Mucosa of stomach (tissue), 1 donor: ENCODE measurements around the gene KCNMA1.

Source experiments
- H3K27me3 ChIP-seq: one replicate; pipeline ENCODE4 v1.7.0; 2013; ENCODE audit warnings: mild to moderate bottlenecking, low read length; ENCODE audit not compliant: control insufficient read depth, insufficient read depth
- H3K36me3 ChIP-seq: one replicate; pipeline ENCODE4 v1.7.0; 2013; ENCODE audit warnings: low read length; ENCODE audit not compliant: control insufficient read depth, insufficient read depth
- H3K4me1 ChIP-seq: one replicate; pipeline ENCODE4 v1.7.0; 2013; ENCODE audit warnings: mild to moderate bottlenecking, low read length; ENCODE audit not compliant: control insufficient read depth, insufficient read depth
- H3K4me3 ChIP-seq: one replicate; pipeline ENCODE4 v1.7.0; 2013; ENCODE audit warnings: low read length
- H3K9ac ChIP-seq: one replicate; pipeline ENCODE4 v1.7.0; 2013; ENCODE audit warnings: mild to moderate bottlenecking, low read length, moderate library complexity
- H3K9me3 ChIP-seq: one replicate; pipeline ENCODE4 v1.7.0; 2013; ENCODE audit warnings: mild to moderate bottlenecking, low read length, moderate library complexity; ENCODE audit not compliant: control insufficient read depth
- donor health status: Pancreatic carcinoma.

Gene KCNMA1

GRCh38 chr10:77544617-77545016 lies 93.0 kb downstream of the KCNMA1 start:
- peaks cover 13% of the 10 kb centered on the region for H3K4me1 ChIP-seq
- no peaks in the 10 kb centered on the region for H3K36me3 ChIP-seq
- H3K9me3 ChIP-seq: no peaks in the 10 kb centered on the region
- no peak overlapping the region for H3K9ac ChIP-seq
- H3K4me3 ChIP-seq: no peak overlapping the region
- no peaks in the 10 kb centered on the region for H3K27me3 ChIP-seq

- H3K27me3 ChIP-seq: no peaks in the 10 kb centered on the region
- no peak overlapping the region for H3K4me3 ChIP-seq
- no peaks in the 10 kb centered on the region for H3K36me3 ChIP-seq
- no peaks in the 10 kb centered on the region for H3K9me3 ChIP-seq
- H3K4me1 ChIP-seq: peaks cover 5% of the 10 kb centered on the region
- no peak overlapping the region for H3K9ac ChIP-seq
Measured at GRCh38 chr10:77542710-77543259, 94.8 kb downstream of the KCNMA1 start.

- H3K4me3 ChIP-seq: no peak overlapping the region
- no peaks in the 10 kb centered on the region for H3K4me1 ChIP-seq
- H3K9me3 ChIP-seq: no peaks in the 10 kb centered on the region
- no peaks in the 10 kb centered on the region for H3K27me3 ChIP-seq
- H3K9ac ChIP-seq: no peak overlapping the region
- H3K36me3 ChIP-seq: no peaks in the 10 kb centered on the region
Measured at GRCh38 chr10:77541944-77542343, 95.7 kb downstream of the KCNMA1 start.

- H3K36me3 ChIP-seq: no peaks in the 10 kb centered on the region
- H3K9ac ChIP-seq: no peak overlapping the region
- no peak overlapping the region for H3K4me3 ChIP-seq
- no peaks in the 10 kb centered on the region for H3K27me3 ChIP-seq
- H3K4me1 ChIP-seq: no peaks in the 10 kb centered on the region
- no peaks in the 10 kb centered on the region for H3K9me3 ChIP-seq
Measured at GRCh38 chr10:77541247-77541646, 96.4 kb downstream of the KCNMA1 start.

GRCh38 chr10:77539147-77539935 lies 98.3 kb downstream of the KCNMA1 start:
- Histone ChIP-seq H3K4me1 (no peaks in the 10 kb centered on the region), H3K9me3 (no peaks in the 10 kb centered on the region), H3K9ac (no peak overlapping the region), H3K36me3 (no peaks in the 10 kb centered on the region), H3K4me3 (no peak overlapping the region), H3K27me3 (no peaks in the 10 kb centered on the region)

GRCh38 chr10:77537720-77538373 lies 99.8 kb downstream of the KCNMA1 start:
- H3K36me3 ChIP-seq: no peaks in the 10 kb centered on the region
- H3K27me3 ChIP-seq: no peaks in the 10 kb centered on the region
- H3K9me3 ChIP-seq: no peaks in the 10 kb centered on the region
- H3K4me3 ChIP-seq: no peak overlapping the region
- no peak overlapping the region for H3K9ac ChIP-seq
- H3K4me1 ChIP-seq: no peaks in the 10 kb centered on the region

GRCh38 chr10:77537071-77537470 lies 100.5 kb downstream of the KCNMA1 start:
- H3K9ac ChIP-seq: no peak overlapping the region
- H3K4me1 ChIP-seq: peaks cover under 1% of the 10 kb centered on the region
- H3K27me3 ChIP-seq: no peaks in the 10 kb centered on the region
- no peaks in the 10 kb centered on the region for H3K9me3 ChIP-seq
- H3K4me3 ChIP-seq: no peak overlapping the region
- no peaks in the 10 kb centered on the region for H3K36me3 ChIP-seq

- H3K36me3 ChIP-seq: no peaks in the 10 kb centered on the region
- no peaks in the 10 kb centered on the region for H3K27me3 ChIP-seq
- no peak overlapping the region for H3K9ac ChIP-seq
- no peaks in the 10 kb centered on the region for H3K9me3 ChIP-seq
- H3K4me1 ChIP-seq: peaks cover 12% of the 10 kb centered on the region
- H3K4me3 ChIP-seq: no peak overlapping the region
Measured at GRCh38 chr10:77533887-77534278, 103.7 kb downstream of the KCNMA1 start.

- Histone ChIP-seq H3K36me3 (no peaks in the 10 kb centered on the region), H3K4me3 (no peak overlapping the region), H3K9ac (no peak overlapping the region), H3K4me1 (peaks cover 12% of the 10 kb centered on the region), H3K9me3 (no peaks in the 10 kb centered on the region), H3K27me3 (no peaks in the 10 kb centered on the region)
Measured at GRCh38 chr10:77533146-77533886, 104.3 kb downstream of the KCNMA1 start.

- H3K36me3 ChIP-seq: no peaks in the 10 kb centered on the region
- no peak overlapping the region for H3K9ac ChIP-seq
- peaks cover 12% of the 10 kb centered on the region for H3K4me1 ChIP-seq
Measured at GRCh38 chr10:77532068-77532467, 105.5 kb downstream of the KCNMA1 start.

GRCh38 chr10:77531441-77532001 lies 106.1 kb downstream of the KCNMA1 start:
- no peak overlapping the region for H3K9ac ChIP-seq
- H3K36me3 ChIP-seq: no peaks in the 10 kb centered on the region
- no peak overlapping the region for H3K4me3 ChIP-seq
- no peaks in the 10 kb centered on the region for H3K27me3 ChIP-seq
- H3K4me1 ChIP-seq: peaks cover 12% of the 10 kb centered on the region
- H3K9me3 ChIP-seq: no peaks in the 10 kb centered on the region

More at GRCh38 chr10:77532068-77532467, 105.5 kb downstream of the KCNMA1 start:
- no peaks in the 10 kb centered on the region for H3K27me3 ChIP-seq
- H3K9me3 ChIP-seq: no peaks in the 10 kb centered on the region
- H3K4me3 ChIP-seq: no peak overlapping the region
